Body of pancreas (tissue), 4 donors: ENCODE measurements around the gene KRTAP10-12.

Source experiments
- POLR2A ChIP-seq, 3 donors: fragments of 450-650 bp; IDR thresholded peaks; one replicate each; pipeline ENCODE4 v1.6.1; 2016; ENCODE audit warnings: antibody characterized with exemption in 3 of 3, mild to moderate bottlenecking in 2 of 3
- TF ChIP-seq, protein P1 (sequence below), 7 experiments: fragments of 450-650 bp in 4 of 7; fragments of 200-600 bp in 3 of 7; sonication (generic) in 3 of 7; IDR thresholded peaks; one replicate each; pipeline ENCODE4 v1.5.1; 2016 to 2019; ENCODE audit warnings: antibody characterized with exemption in 7 of 7

DNA sequence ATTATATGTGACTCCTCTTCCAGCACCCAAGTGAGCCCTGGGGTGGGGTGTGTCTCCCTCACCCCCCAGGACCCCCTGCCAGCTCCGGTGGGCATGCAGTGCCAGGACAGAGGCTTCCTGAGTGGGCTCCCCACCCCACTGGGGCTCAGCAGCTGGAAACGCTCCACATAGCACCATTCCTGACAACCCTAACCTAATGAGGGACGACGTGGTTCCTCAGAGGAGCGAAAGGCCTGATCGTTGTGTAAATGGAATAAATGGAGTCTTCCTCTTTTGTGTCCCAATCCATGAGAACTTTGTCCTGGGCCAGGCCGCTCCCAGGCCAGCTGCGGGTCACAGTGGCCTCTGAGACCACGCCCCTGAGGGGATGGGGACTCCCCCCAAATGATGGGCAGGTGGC is 16.2 kb downstream of the KRTAP10-12 start:
- TF ChIP-seq POLR2A (IDR thresholded peaks at IDR 0.05) = no peak
- TF ChIP-seq, protein P1, sequence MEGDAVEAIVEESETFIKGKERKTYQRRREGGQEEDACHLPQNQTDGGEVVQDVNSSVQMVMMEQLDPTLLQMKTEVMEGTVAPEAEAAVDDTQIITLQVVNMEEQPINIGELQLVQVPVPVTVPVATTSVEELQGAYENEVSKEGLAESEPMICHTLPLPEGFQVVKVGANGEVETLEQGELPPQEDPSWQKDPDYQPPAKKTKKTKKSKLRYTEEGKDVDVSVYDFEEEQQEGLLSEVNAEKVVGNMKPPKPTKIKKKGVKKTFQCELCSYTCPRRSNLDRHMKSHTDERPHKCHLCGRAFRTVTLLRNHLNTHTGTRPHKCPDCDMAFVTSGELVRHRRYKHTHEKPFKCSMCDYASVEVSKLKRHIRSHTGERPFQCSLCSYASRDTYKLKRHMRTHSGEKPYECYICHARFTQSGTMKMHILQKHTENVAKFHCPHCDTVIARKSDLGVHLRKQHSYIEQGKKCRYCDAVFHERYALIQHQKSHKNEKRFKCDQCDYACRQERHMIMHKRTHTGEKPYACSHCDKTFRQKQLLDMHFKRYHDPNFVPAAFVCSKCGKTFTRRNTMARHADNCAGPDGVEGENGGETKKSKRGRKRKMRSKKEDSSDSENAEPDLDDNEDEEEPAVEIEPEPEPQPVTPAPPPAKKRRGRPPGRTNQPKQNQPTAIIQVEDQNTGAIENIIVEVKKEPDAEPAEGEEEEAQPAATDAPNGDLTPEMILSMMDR (IDR thresholded peaks at IDR 0.05) = no peak
